Medulla oblongata (tissue), 1 donor: ENCODE measurements around the gene AADACL4.

Experiments used
- DNase-seq: peaks from one replicate; pipeline ENCODE4 v3.0.0-alpha.2; 2015; ENCODE audit errors: extremely low spot score

Gene AADACL4

GRCh38 chr1:12643785-12644184 is at the start of gene AADACL4:
TSS of gene AADACL4 (plus strand) at chr1:12644085. CDS start at chr1:12644547, 462 bp downstream.
- DNase-seq = no peak

GRCh38 chr1:12594490-12594889 is 49.4 kb upstream of the AADACL4 start:
- DNase-seq = no peak

- peak; percentile 73 for DNase-seq
These were observed 48.7 kb upstream of the AADACL4 start for GRCh38 chr1:12594966-12595756.

GRCh38 chr1:12595757-12596006 is 48.2 kb upstream of the AADACL4 start:
- no peak for DNase-seq

- DNase-seq = peak; percentile 75
These were observed 47.7 kb upstream of the AADACL4 start for GRCh38 chr1:12596007-12596821.

GRCh38 chr1:12597792-12598191 is 46.1 kb upstream of the AADACL4 start:
- peak; percentile 65 for DNase-seq

- DNase-seq = no peak
These were observed 44.9 kb upstream of the AADACL4 start for GRCh38 chr1:12598974-12599373.

GRCh38 chr1:12599657-12600056 is 44.2 kb upstream of the AADACL4 start:
- no peak for DNase-seq

GRCh38 chr1:12600335-12600734 is 43.5 kb upstream of the AADACL4 start:
- DNase-seq = no peak

GRCh38 chr1:12600880-12601633 is 42.8 kb upstream of the AADACL4 start:
- no peak for DNase-seq

- no peak for DNase-seq
These were observed 41.9 kb upstream of the AADACL4 start for GRCh38 chr1:12601700-12602658.

- DNase-seq = no peak
These were observed 41.2 kb upstream of the AADACL4 start for GRCh38 chr1:12602659-12603024.

- DNase-seq = no peak
These were observed 40.7 kb upstream of the AADACL4 start for GRCh38 chr1:12603224-12603623.

- no peak for DNase-seq
These were observed 39.6 kb upstream of the AADACL4 start for GRCh38 chr1:12604114-12604874.

- DNase-seq = no peak
These were observed 38.9 kb upstream of the AADACL4 start for GRCh38 chr1:12604986-12605385.

- no peak for DNase-seq
These were observed 36.6 kb upstream of the AADACL4 start for GRCh38 chr1:12607263-12607662.

- DNase-seq = no peak
These were observed 35.5 kb upstream of the AADACL4 start for GRCh38 chr1:12608311-12608957.

GRCh38 chr1:12609469-12610003 is 34.3 kb upstream of the AADACL4 start:
- no peak for DNase-seq

- DNase-seq = no peak
These were observed 33.5 kb upstream of the AADACL4 start for GRCh38 chr1:12610305-12610935.
